NCI-H2171 treated with DMSO at 0.1 percent for 48 hours (cell line): ENCODE results near the gene MRPL36.

ENCODE experiments used
- DNase-seq: peaks from one replicate; lab custom pipeline; 2025; lab: John Stamatoyannopoulos, UW

Gene MRPL36

DNA sequence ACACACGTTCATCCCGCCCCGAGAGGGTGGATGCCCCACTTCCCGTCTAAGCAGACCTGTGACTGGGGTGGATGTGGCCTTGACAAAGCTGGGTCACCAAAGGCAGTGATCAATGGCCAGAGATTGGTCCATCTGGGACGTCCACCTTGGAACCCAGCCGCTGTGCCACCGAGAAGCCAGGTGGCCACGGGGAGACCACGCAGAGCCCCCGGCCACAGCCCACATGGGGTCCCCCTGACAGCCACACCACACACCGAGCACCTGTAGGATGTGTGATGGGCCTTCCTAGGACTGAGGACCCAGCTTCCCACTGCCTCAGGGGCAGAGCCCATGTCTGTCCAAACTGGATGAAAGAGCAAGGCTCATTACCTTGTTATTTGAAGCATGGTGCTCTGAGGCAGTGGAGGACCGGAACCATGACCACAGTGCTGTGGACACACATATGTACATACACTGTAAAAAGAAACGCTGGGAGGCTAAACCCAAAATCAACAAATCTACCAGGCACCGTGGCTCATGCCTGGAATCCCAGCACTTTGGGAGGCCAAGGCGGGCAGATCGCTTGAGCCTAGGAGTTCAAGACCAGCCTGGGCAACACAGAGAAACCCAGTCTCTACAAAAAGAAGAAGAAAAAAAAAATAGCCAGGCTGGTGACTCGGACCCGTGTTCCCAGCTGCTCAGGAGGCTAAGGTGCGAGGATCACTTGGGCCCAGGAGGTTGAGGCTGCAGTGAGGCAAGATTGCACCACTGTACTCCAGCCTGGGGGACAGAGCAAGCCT, 50.1 kb downstream of the MRPL36 start:
- DNase-seq, result no peak

- DNase-seq, result no peak
These were observed 50.8 kb downstream of the MRPL36 start for GRCh38 chr5:1748845-1749244.
